Fibroblast of the aortic adventitia (primary cell): ENCODE data around the gene PNPLA1. TPM values are rescaled to one million over a fixed set of nuclear protein-coding genes. Genes with fewer than 3 reads are reported as not detected.

ENCODE experiments used
- DNase-seq: peaks from one replicate; pipeline ENCODE4 v3.0.0-alpha.2; 2010; ENCODE audit warnings: low read depth
- H3K4me3 ChIP-seq: 2 replicates; pipeline ENCODE4 v1.5.1; 2011; ENCODE audit warnings: low read depth, mild to moderate bottlenecking, control low read depth, low read length, moderate library complexity
- total RNA-seq: library from RNA; depleted of rRNA; stranded (reverse); fragments of >200 nt; gene quantifications from 2 replicates; pipeline ENCODE4 v1.2.3, GENCODE V29; 2012; ENCODE audit warnings: low replicate concordance
- TF ChIP-seq, protein P1 (sequence below): IDR thresholded peaks from 2 replicates; pipeline ENCODE4 v1.5.1; 2011; ENCODE audit warnings: mild to moderate bottlenecking, low read length, control low read depth, inconsistent platforms; ENCODE audit not compliant: insufficient read depth

The PNPLA1 gene
- total RNA-seq, 1 donor = 0.09 TPM

DNA sequence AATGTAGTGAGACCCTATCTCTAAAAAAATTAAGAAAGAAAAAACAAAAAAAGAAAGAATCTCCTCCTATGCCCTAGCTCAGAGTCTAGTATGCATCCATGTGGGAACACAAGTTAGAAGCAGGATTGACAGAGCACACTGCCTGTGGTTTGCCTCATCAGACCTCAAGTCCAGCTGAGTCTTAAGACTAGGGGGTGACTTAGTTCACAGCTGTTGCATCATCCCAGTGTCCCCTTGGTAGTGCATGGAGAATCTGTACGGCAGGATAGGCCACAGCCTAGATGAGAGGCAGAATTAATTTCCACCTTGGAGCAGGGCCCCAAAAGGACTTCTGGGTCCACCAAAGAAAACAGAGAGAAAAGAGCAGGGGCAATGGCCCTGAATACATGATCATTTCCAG lies 13.7 kb downstream of the PNPLA1 start:
- no peak for DNase-seq
- H3K4me3 ChIP-seq = no peak overlapping the region
- TF ChIP-seq, protein P1, sequence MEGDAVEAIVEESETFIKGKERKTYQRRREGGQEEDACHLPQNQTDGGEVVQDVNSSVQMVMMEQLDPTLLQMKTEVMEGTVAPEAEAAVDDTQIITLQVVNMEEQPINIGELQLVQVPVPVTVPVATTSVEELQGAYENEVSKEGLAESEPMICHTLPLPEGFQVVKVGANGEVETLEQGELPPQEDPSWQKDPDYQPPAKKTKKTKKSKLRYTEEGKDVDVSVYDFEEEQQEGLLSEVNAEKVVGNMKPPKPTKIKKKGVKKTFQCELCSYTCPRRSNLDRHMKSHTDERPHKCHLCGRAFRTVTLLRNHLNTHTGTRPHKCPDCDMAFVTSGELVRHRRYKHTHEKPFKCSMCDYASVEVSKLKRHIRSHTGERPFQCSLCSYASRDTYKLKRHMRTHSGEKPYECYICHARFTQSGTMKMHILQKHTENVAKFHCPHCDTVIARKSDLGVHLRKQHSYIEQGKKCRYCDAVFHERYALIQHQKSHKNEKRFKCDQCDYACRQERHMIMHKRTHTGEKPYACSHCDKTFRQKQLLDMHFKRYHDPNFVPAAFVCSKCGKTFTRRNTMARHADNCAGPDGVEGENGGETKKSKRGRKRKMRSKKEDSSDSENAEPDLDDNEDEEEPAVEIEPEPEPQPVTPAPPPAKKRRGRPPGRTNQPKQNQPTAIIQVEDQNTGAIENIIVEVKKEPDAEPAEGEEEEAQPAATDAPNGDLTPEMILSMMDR = no peak

DNA sequence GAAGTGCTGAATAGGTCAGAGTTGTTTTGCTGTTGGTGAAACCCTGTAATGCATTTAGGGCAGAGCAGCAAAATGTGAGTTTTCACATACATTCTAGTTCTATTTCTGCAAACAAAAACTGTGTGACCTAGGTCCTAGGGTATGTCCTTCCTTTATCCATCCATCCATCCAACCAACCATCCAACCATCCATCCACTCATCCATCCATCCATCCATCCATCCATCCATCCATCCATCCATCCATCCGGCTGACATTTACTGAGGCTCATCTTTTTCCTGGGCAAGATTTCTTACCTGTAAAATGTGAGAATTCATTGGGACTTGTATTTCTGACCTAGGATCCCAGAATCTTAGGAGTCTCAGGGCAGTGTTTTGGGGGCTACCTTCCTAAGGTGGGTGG lies 14.5 kb downstream of the PNPLA1 start:
- H3K4me3 ChIP-seq = no peak overlapping the region
- TF ChIP-seq, protein P1 = no peak
- DNase-seq = no peak

DNA sequence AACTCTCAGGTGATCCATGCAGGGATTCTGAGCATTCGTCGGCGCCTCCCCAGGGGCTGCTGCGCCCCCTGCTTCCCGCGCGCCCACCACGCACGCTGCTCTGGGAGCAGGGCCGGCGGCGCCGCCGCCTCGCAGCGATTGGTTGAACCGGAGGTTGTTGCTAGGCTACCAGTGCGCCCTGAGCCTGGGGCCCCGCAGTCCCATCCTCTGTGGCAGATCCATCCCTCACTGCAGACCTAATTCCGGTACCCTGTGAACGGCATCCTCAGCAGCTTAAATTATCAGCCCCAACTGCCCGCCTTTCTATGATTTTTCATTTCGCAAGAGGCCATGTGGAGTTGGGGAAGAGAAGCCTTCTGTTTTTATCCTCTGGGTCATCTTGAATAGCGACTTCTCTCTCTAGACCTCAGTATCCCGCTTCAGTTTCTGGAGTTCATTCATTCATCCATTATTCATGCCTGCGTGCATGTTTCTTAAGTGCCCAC lies 15.4 kb downstream of the PNPLA1 start:
- no peak overlapping the region for H3K4me3 ChIP-seq
- TF ChIP-seq, protein P1 = no peak
- no peak for DNase-seq

DNA sequence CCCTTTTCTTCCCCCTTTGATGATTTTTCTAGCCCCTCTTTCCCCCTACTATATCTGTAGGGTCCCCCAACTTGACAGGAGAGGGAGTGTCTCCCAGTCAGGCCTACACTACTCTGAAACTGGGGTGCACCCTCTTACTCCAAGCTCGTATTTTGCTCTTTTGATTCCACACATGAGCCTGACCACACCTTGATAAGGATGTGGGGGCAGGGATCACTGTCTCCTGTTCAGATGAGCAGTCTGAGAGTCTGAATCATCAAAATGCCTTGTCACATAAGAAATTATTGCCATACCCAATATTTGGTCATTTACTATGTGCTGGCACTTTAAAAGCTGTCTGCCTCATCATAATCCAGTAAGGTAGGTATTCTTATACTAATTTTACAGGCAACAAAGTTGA lies 15.9 kb downstream of the PNPLA1 start:
- TF ChIP-seq, protein P1 = no peak
- no peak overlapping the region for H3K4me3 ChIP-seq
- no peak for DNase-seq

DNA sequence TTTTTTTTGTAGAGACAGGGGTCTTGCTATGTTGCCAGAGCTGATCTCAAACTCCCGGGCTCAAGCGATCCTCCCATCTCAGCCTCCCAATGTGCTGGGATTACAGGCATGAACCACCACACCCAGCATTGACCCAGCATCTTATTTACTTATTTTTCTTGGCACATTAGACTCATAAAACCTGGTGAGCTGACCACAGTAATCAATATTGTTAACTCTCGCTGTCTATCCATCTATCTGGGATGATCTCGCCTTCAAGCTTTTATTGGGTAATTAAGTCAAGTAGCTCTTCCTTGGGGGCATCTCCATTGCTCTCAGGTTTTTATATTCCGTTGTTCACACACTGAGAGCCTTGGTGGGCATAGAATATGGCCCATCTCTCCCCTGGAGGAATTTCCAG lies 17.0 kb downstream of the PNPLA1 start:
- DNase-seq = no peak
- TF ChIP-seq, protein P1 = no peak
- H3K4me3 ChIP-seq = no peak overlapping the region

DNA sequence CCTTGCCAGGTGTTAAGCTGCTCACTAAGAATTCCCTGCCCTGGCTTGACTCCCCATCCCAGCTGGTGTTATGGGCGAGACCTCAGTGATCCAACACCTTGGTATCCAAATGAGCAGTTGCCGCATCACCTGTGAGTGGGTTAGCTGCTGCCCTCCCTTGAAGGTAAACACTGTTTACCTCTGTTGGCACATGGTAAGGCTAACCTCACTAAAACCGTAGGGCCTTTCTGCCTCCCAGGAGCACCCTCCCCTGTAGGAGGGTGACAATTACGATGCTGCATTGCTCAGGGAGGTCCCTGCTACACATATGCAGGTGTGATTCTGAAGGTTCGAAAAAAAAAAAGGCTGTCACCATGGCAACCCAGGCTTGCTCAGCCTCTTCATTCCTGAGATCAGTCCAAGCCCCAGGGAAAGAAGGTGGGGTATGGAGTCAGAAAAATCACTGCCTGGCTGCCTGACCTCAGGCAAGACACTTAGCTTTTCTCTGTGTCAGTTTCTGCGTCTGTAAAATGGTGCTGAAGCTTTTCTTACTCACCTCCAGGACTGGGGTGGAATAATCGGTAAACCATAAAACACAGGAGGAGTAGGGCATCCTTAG lies 19.5 kb downstream of the PNPLA1 start:
- DNase-seq = no peak
- TF ChIP-seq, protein P1 = no peak
- no peak overlapping the region for H3K4me3 ChIP-seq
